H1 (cell line): ENCODE data around the gene APOBR. TPM values are rescaled to one million over a fixed set of nuclear protein-coding genes. Genes with fewer than 3 reads are reported as not detected.

Source experiments
- BACH1 ChIP-seq: IDR thresholded peaks from 2 replicates; pipeline ENCODE4 v1.6.1; 2012; ENCODE audit warnings: low read length, improper control_type of control experiment
- CBX8 ChIP-seq: fragments of 300-800, 300-1000 bp; sonication (generic); IDR thresholded peaks from 2 replicates; pipeline ENCODE4 v1.7.1; 2016; ENCODE audit warnings: low read depth, low read length, borderline replicate concordance
- CREB1 ChIP-seq: IDR thresholded peaks from 2 replicates; pipeline ENCODE4 v1.6.1; 2012; ENCODE audit warnings: inconsistent platforms
- EZH2 ChIP-seq: fragments of 200-600 bp; sonication (generic); IDR thresholded peaks from 2 replicates; pipeline ENCODE4 v1.7.1; 2012; ENCODE audit warnings: low read depth, mild to moderate bottlenecking, moderate library complexity, low read length, inconsistent platforms; ENCODE audit not compliant: severe bottlenecking
- HDAC6 ChIP-seq: IDR thresholded peaks from one replicate; pipeline ENCODE4 v1.7.1; 2012; ENCODE audit warnings: low read depth, mild to moderate bottlenecking, inconsistent platforms, low read length, moderate library complexity
- POLR2A ChIP-seq, 2 experiments: IDR thresholded peaks; 1 replicate in 1 of 2; 2 replicates in 1 of 2; pipeline ENCODE4 v1.6.1; 2011; ENCODE audit warnings: low read depth in 2 of 2, low read length in 2 of 2, mild to moderate bottlenecking in 2 of 2; ENCODE audit errors: control extremely low read depth in 1 of 2
- POU5F1 ChIP-seq: IDR thresholded peaks from 2 replicates; pipeline ENCODE4 v1.6.1; 2011; ENCODE audit warnings: low read depth, mild to moderate bottlenecking, low read length, moderate library complexity
- SAP30 ChIP-seq: fragments of 300-600 bp; sonication (generic); IDR thresholded peaks from 2 replicates; pipeline ENCODE4 v1.7.1; 2012; ENCODE audit warnings: low read length, moderate library complexity, mild to moderate bottlenecking, inconsistent platforms; ENCODE audit not compliant: insufficient read depth, insufficient replicate concordance
- SP2 ChIP-seq: IDR thresholded peaks from 2 replicates; pipeline ENCODE4 v1.6.1; 2012; ENCODE audit warnings: mild to moderate bottlenecking, low read length, inconsistent platforms
- TCF12 ChIP-seq: IDR thresholded peaks from 2 replicates; pipeline ENCODE4 v1.6.1; 2011; ENCODE audit warnings: low read depth, mild to moderate bottlenecking, low read length
- polyA plus RNA-seq, 7 experiments: library from polyadenylated mRNA; depleted of rRNA in 3 of 7; stranded (reverse) in 5 of 7; unstranded in 2 of 7; fragments of >200 nt in 5 of 7; fragments of 200-250 nt in 2 of 7; gene quantifications; 1 replicate in 5 of 7; 2 replicates in 1 of 7; 4 replicates in 1 of 7; pipeline versions ENCODE4 v1.2.1 to v1.2.3, GENCODE V29; 2011 to 2013; ENCODE audit warnings: missing spikeins in 2 of 7, mixed read lengths in 2 of 7
- total RNA-seq: library from RNA; stranded (reverse); fragmentation: NEBNext Ultra II Directional; extraction: Animal tissue kit (Norgen Biotek cat#: 25700); gene quantifications from 2 replicates; pipeline ENCODE4 v1.2.1, GENCODE V29; 2021
- TF ChIP-seq, protein P1 (sequence below): fragments of 300-600 bp; sonication (generic); IDR thresholded peaks from 2 replicates; pipeline ENCODE4 v1.7.1; 2012; ENCODE audit warnings: low read length, moderate library complexity, mild to moderate bottlenecking, inconsistent platforms; ENCODE audit not compliant: insufficient replicate concordance

Gene APOBR
- total and polyA plus RNA-seq, 2 of the 8 experiments (the other 6 are each of a cell fraction or from before 2014, with no cell fraction given), result not detected

GRCh38 chr16:28495795-28496749 is 1.6 kb downstream of the APOBR start (continued):
- TF ChIP-seq, protein P1, sequence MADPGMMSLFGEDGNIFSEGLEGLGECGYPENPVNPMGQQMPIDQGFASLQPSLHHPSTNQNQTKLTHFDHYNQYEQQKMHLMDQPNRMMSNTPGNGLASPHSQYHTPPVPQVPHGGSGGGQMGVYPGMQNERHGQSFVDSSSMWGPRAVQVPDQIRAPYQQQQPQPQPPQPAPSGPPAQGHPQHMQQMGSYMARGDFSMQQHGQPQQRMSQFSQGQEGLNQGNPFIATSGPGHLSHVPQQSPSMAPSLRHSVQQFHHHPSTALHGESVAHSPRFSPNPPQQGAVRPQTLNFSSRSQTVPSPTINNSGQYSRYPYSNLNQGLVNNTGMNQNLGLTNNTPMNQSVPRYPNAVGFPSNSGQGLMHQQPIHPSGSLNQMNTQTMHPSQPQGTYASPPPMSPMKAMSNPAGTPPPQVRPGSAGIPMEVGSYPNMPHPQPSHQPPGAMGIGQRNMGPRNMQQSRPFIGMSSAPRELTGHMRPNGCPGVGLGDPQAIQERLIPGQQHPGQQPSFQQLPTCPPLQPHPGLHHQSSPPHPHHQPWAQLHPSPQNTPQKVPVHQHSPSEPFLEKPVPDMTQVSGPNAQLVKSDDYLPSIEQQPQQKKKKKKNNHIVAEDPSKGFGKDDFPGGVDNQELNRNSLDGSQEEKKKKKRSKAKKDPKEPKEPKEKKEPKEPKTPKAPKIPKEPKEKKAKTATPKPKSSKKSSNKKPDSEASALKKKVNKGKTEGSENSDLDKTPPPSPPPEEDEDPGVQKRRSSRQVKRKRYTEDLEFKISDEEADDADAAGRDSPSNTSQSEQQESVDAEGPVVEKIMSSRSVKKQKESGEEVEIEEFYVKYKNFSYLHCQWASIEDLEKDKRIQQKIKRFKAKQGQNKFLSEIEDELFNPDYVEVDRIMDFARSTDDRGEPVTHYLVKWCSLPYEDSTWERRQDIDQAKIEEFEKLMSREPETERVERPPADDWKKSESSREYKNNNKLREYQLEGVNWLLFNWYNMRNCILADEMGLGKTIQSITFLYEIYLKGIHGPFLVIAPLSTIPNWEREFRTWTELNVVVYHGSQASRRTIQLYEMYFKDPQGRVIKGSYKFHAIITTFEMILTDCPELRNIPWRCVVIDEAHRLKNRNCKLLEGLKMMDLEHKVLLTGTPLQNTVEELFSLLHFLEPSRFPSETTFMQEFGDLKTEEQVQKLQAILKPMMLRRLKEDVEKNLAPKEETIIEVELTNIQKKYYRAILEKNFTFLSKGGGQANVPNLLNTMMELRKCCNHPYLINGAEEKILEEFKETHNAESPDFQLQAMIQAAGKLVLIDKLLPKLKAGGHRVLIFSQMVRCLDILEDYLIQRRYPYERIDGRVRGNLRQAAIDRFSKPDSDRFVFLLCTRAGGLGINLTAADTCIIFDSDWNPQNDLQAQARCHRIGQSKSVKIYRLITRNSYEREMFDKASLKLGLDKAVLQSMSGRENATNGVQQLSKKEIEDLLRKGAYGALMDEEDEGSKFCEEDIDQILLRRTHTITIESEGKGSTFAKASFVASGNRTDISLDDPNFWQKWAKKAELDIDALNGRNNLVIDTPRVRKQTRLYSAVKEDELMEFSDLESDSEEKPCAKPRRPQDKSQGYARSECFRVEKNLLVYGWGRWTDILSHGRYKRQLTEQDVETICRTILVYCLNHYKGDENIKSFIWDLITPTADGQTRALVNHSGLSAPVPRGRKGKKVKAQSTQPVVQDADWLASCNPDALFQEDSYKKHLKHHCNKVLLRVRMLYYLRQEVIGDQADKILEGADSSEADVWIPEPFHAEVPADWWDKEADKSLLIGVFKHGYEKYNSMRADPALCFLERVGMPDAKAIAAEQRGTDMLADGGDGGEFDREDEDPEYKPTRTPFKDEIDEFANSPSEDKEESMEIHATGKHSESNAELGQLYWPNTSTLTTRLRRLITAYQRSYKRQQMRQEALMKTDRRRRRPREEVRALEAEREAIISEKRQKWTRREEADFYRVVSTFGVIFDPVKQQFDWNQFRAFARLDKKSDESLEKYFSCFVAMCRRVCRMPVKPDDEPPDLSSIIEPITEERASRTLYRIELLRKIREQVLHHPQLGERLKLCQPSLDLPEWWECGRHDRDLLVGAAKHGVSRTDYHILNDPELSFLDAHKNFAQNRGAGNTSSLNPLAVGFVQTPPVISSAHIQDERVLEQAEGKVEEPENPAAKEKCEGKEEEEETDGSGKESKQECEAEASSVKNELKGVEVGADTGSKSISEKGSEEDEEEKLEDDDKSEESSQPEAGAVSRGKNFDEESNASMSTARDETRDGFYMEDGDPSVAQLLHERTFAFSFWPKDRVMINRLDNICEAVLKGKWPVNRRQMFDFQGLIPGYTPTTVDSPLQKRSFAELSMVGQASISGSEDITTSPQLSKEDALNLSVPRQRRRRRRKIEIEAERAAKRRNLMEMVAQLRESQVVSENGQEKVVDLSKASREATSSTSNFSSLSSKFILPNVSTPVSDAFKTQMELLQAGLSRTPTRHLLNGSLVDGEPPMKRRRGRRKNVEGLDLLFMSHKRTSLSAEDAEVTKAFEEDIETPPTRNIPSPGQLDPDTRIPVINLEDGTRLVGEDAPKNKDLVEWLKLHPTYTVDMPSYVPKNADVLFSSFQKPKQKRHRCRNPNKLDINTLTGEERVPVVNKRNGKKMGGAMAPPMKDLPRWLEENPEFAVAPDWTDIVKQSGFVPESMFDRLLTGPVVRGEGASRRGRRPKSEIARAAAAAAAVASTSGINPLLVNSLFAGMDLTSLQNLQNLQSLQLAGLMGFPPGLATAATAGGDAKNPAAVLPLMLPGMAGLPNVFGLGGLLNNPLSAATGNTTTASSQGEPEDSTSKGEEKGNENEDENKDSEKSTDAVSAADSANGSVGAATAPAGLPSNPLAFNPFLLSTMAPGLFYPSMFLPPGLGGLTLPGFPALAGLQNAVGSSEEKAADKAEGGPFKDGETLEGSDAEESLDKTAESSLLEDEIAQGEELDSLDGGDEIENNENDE, result no peak
- no peak for TF ChIP-seq TCF12
- no peak for TF ChIP-seq HDAC6
- TF ChIP-seq CREB1, result no peak
- no peak for TF ChIP-seq BACH1
- no peak for TF ChIP-seq POU5F1
- no peak for TF ChIP-seq EZH2
- TF ChIP-seq SP2, result no peak
- TF ChIP-seq SAP30, result no peak
- no peak for TF ChIP-seq POLR2A (IDR thresholded peaks at IDR 0.05; ENCODE audit: control extremely low read depth in 1 of 2, low read depth in 2 of 2, low read length in 2 of 2)
- TF ChIP-seq CBX8, result no peak
